Posterior cingulate gyrus (tissue), 11 donors: ENCODE measurements around the gene CT47A1.
"Not testable (repeated sequence)": the region's sequence is repeated elsewhere in the genome, so short reads cannot be mapped to it uniquely, and the experiment has no call there.

Experiments used
- DNase-seq, 10 donors: peaks; one replicate each; pipeline versions ENCODE4 v3.0.0 to v3.0.0-alpha.2; 2020 to 2021; ENCODE audit warnings: mixed read lengths in 3 of 10
- intact Hi-C: fragments of 100-400 bp; cut with DNase I; formaldehyde crosslinking; loops from one replicate; pipeline ENCODE4 v1.15.1; 2023

The CT47A1 gene

GRCh38 chrX:120985660-120986059, at the start of gene CT47A1:
CT47A1 (minus strand) TSS chrX:120985760; CDS start chrX:120985529, 231 bp downstream.
- DNase-seq, intact Hi-C loops: not testable (repeated sequence)

- DNase-seq = no peak
- intact Hi-C loops = no loop called here
Observed at GRCh38 chrX:121032531-121032930, 47.0 kb upstream of the CT47A1 start.

DNA sequence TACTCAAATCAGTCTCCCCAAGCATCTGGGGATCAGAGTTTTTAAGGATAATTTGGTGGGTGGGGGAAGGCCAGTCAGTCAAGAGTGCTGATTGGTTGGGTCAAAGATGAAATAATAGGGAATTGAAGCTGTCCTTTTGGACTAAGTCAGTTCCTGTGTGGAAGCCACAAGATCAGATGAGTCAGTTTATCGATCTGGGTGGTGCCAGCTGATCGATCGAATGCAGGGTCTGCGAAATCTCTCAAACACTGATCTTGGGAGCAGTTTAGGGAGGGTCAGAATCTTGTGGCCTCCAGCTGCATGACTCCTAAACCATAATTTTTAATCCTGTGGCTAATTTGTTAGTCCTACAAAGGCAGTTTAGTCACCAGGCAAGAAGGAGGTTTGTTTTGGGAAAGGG, 44.5 kb upstream of the CT47A1 start:
- intact Hi-C loops = no loop called here
- DNase-seq = no peak

DNA sequence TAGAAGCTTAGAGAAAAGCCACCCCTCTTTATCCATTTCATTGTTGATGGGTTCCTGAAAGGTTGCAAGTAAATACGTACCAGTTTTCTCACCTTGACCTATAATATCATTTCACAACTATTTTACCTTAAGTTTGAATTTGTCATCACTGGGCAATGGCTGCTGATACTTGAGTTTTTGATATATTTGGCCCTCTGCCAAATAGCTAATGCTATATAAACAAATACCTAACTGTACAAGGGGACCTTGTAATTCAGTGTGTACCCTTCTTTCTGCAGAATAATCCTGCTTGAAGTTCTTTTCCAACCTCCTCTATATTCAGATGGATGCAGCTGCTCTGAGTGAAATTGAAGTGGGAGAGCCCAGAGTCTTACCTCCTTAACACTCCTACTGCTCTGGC, 42.9 kb upstream of the CT47A1 start:
- no peak for DNase-seq
- intact Hi-C loops = no loop called here

DNA sequence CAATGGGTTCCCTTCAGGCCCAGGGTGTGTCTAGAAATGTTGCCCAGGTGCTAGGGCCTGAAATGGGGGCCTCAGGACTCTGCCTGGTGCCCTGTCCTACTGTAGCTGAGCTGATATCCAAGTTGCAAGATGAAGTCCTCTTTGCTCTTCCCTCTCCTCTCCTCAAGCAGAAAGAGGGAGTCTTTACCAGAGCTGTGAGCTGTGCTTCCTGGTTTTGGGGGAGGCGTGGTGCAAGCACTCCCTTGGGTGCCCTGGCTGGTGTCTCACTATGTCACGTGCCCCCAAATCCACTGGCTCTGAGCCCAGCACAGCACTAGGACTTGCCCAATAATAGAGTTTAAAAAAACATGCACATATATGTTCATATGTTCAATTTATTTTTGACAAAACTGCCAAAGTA, 29.3 kb upstream of the CT47A1 start:
- DNase-seq = peak in 1 of 10 donors; percentile 24
- intact Hi-C loops = no loop called here

DNA sequence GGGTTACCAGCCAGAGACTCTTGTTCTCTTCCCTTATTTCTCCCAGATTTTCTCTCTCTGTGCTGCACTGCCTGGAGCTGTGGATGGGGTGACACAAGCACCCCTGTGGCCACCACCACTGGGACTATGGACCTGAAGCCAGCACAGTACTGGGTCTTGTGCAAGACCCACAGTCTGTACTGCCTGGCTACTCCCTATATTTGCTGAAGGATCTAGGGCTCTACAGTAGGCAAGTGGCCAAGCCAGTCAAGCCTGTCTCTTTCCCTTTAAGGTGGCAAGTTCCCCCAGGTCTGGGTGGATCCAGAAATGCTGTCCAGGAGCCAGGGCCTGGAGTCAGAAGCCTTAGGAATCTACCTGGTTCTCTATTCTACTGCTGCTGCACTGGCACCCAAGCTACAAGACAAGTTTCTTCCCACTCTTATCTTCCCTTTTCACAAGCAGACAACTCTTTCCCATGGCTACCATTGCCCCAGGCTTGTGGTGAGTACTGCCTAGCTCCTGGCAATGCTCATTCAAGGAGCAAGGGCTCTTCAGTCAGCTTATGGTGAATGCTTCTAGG, 28.4 kb upstream of the CT47A1 start:
- intact Hi-C loops = no loop called here
- no peak for DNase-seq

GRCh38 chrX:121011254-121011653, 25.7 kb upstream of the CT47A1 start:
- intact Hi-C loops = no loop called here
- peak in 1 of 10 donors; percentile 48 for DNase-seq

DNA sequence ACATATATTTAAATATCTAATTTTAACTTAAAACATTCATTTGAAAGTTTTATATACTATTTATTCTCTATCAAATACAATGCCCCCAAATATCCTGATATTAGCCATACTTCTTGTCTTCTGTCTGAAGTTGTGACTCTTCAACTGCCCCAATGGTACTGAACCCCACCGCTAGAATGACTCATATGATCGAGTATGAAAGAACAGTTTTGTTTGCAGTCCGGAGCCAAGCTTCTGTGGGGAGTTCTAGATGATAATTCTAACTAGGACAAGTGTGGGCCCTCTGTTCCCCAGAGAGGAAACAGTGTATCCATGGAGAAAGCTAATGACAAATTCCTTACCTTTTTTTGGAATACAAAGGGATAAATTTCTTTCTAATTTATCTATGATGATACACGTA, 24.7 kb upstream of the CT47A1 start:
- DNase-seq = peak in 1 of 10 donors; percentile 9
- intact Hi-C loops = no loop called here

- DNase-seq = no peak
- intact Hi-C loops = no loop called here
Observed at GRCh38 chrX:121009764-121010163, 24.2 kb upstream of the CT47A1 start.

GRCh38 chrX:121008920-121009319, 23.4 kb upstream of the CT47A1 start:
- no peak for DNase-seq
- intact Hi-C loops = no loop called here

GRCh38 chrX:121000589-121000988, 15.0 kb upstream of the CT47A1 start:
- DNase-seq = no peak
- intact Hi-C loops = no loop called here

- DNase-seq = no peak
- intact Hi-C loops = no loop called here
Observed at GRCh38 chrX:120999413-120999812, 13.9 kb upstream of the CT47A1 start.

DNA sequence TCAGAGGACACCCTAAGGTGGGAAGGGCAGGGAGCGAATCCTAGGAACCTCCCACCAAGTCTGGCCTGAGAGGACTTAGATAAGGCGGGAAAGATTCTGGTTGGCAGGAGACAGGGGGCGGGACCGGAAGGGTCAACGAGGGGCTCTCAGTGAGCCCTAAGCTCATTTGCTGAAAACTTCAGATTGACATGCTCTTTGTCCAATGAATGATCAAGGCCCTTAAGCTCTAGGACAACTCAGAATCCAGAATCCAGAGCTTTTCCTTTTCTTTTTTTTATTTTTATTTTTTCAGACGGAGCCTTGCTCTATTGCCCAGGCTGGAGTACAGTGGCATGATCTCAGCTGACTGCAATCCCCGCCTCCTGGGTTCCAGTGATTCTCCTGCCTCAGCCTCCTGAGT, 29.1 kb downstream of the CT47A1 start, which contains the start of gene CT47A7:
Gene CT47A7, minus strand, starts transcription at position 101 of the 400 bp plus-strand sequence. CDS start 255 bp downstream, outside the sequence.
- intact Hi-C loops = not testable (repeated sequence)

More for the DNA sequence above, 29.1 kb downstream of the CT47A1 start, which contains the start of gene CT47A7:
- not testable (repeated sequence) for DNase-seq
